Measurements from ENCODE around the gene GTF3C5. TPM values are rescaled to one million over a fixed set of nuclear protein-coding genes. Genes with fewer than 3 reads are reported as not detected.
"Not testable (repeated sequence)": the region's sequence is repeated elsewhere in the genome, so short reads cannot be mapped to it uniquely, and the experiment has no call there.

The GTF3C5 gene
- total RNA-seq, 4 donors from 2014 or later, result 43.5 to 51.5 (median 48.9) TPM

- Histone ChIP-seq H3K4me1 (no peaks in the 10 kb centered on the region), H3K4me3 (no peak overlapping the region), H3K36me3 (no peaks in the 10 kb centered on the region), H3K27ac (no peak overlapping the region), H3K9me3 (peaks cover 0 to 6% (median 0%) of the 10 kb centered on the region in 3 donors), H3K27me3 (no peaks in the 10 kb centered on the region)
- WGBS, 2 donors (ENCODE audit: low coverage in 1 of 2), result 73 to 75% methylated on average over 4 to 5 of the region's 11 CpGs
- no peak for ATAC-seq
- TF ChIP-seq EP300 (IDR thresholded peaks at IDR 0.05), result no peak
- TF ChIP-seq POLR2A (IDR thresholded peaks at IDR 0.05), result no peak
- no peak for TF ChIP-seq CTCF (IDR thresholded peaks at IDR 0.05)
- no peak for TF ChIP-seq POLR2AphosphoS5 (IDR thresholded peaks at IDR 0.05)
These were observed 60.1 kb downstream of the GTF3C5 start for GRCh38 chr9:133090752-133091385.

DNA sequence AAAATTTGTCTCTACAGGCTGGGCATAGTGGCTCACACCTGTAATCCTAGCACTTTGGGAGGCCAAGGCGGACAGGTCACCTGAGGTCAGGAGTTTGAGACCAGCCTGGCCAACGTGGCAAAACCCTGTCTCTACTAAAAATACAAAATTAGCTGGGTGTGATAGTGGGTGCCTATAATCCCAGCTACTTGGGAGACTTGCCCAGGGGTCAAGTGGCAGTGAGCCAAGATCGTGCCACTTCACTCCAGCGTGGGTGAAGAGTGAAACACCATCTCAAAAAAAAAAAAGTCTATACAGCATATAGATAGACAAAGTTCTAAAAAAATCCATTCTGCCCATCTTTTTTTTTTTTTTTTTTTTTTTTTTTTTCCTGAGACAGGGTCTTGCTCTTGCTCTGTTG lies 63.6 kb downstream of the GTF3C5 start:
- 80% methylated on average over 3 of the region's 4 CpGs; no CpG with 5 or more reads in 1 of the 2 donors for WGBS, 2 donors (ENCODE audit: low coverage in 1 of 2)
- H3K27me3 ChIP-seq, ATAC-seq, H3K4me3 ChIP-seq, H3K4me1 ChIP-seq, H3K27ac ChIP-seq: not testable (repeated sequence)
- H3K9me3 ChIP-seq, result peaks cover 0 to 16% (median 0%) of the 10 kb centered on the region in 3 donors
- peaks cover 0 to 30% of the 10 kb centered on the region in 2 donors for H3K36me3 ChIP-seq

DNA sequence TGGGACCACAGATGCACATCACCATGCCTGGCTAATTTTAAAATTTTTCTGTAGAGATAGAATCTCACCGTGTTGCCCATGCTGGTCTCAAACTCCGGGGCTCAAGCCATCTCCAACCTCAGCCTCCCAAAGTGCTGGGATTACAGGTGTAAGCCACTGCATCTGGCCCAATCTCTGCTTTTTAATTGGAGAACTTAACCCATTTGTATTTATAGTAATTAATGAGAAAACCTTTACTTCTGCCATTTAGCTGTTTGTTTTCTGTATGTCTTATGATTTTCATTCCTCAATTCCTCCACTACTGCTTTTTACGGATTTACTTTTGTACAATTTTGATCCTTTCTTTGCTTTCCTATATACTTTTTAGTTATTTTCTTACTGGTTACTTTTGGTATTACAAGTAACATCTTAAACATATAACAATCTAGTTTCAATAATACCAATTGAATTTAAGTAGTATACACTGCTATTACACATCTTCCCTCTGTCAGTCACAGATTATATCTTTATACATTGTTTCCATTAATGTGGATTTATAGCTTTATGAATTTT lies 64.1 kb downstream of the GTF3C5 start:
- WGBS, 2 donors (ENCODE audit: low coverage in 1 of 2), result 94 to 100% methylated on average over 1 to 3 of the region's 3 CpGs
- no peak for ATAC-seq
- H3K4me3 ChIP-seq, result no peak overlapping the region
- TF ChIP-seq EP300 (IDR thresholded peaks at IDR 0.05), result no peak
- no peak for TF ChIP-seq CTCF (IDR thresholded peaks at IDR 0.05)
- no peak for TF ChIP-seq POLR2AphosphoS5 (IDR thresholded peaks at IDR 0.05)
- TF ChIP-seq POLR2A (IDR thresholded peaks at IDR 0.05), result no peak
- H3K9me3 ChIP-seq, result peaks cover 0 to 16% (median 0%) of the 10 kb centered on the region in 3 donors
- H3K36me3 ChIP-seq, result peaks cover 0 to 36% of the 10 kb centered on the region in 2 donors
- no peak overlapping the region for H3K27ac ChIP-seq
- H3K4me1 ChIP-seq, result no peaks in the 10 kb centered on the region
- no peaks in the 10 kb centered on the region for H3K27me3 ChIP-seq

GRCh38 chr9:133098104-133098754 lies 67.4 kb downstream of the GTF3C5 start:
- Histone ChIP-seq H3K4me1 (peaks cover 0 to under 1% (median 0%) of the 10 kb centered on the region in 3 donors), H3K4me3 (no peak overlapping the region), H3K27me3 (no peaks in the 10 kb centered on the region), H3K9me3 (peaks cover 0 to 16% (median 0%) of the 10 kb centered on the region in 3 donors), H3K27ac (no peak overlapping the region), H3K36me3 (peaks cover 0 to 69% of the 10 kb centered on the region in 2 donors)
- no peak for ATAC-seq
- no peak for TF ChIP-seq CTCF (IDR thresholded peaks at IDR 0.05)
- 86% methylated on average over 6 of the region's 16 CpGs; no CpG with 5 or more reads in 1 of the 2 donors for WGBS, 2 donors (ENCODE audit: low coverage in 1 of 2)

DNA sequence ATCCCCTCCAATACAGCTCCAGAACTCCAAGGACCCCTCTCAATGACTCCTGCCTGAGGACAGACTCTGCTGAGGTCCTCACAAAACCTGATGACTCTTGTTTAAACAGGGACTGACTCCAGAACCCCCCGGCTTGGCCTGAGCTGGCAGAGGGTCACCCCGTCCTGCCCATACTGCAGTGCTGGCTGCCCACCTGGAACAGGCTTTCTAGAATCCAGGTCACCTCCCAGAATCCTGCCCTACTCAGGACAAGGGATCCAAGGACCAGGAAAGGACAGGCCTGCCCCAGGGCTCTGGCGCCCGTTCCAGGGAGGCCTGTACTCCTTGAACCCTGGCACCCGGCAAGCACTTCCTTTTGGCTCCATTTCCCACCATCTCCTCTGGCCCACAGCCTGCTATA lies 68.1 kb downstream of the GTF3C5 start:
- 83% methylated on average over 1 of the region's 5 CpGs; no CpG with 5 or more reads in 1 of the 2 donors for WGBS, 2 donors (ENCODE audit: low coverage in 1 of 2)
- TF ChIP-seq POLR2AphosphoS5 (IDR thresholded peaks at IDR 0.05) (no peak), EP300 (IDR thresholded peaks at IDR 0.05) (no peak), CTCF (IDR thresholded peaks at IDR 0.05) (no peak), POLR2A (IDR thresholded peaks at IDR 0.05) (no peak)
- no peaks in the 10 kb centered on the region for H3K27me3 ChIP-seq
- no peak overlapping the region for H3K27ac ChIP-seq
- no peak for ATAC-seq
- peaks cover 0 to 16% (median 0%) of the 10 kb centered on the region in 3 donors for H3K9me3 ChIP-seq
- peaks cover 0 to 7% (median 0%) of the 10 kb centered on the region in 3 donors for H3K4me1 ChIP-seq
- no peak overlapping the region for H3K4me3 ChIP-seq
- peaks cover 0 to 76% of the 10 kb centered on the region in 2 donors for H3K36me3 ChIP-seq
